Sigmoid colon (tissue), 4 donors: Measurements from ENCODE around the gene MARCHF6.

Experiments used
- EP300 ChIP-seq, 4 donors: sonication (generic); formaldehyde crosslinking; IDR thresholded peaks; one replicate each; pipeline ENCODE4 v1.6.1; 2017; ENCODE audit warnings: antibody characterized with exemption in 4 of 4
- POLR2A ChIP-seq, 2 donors: fragments of 450-650 bp; IDR thresholded peaks; one replicate each; pipeline ENCODE4 v1.6.1; 2016; ENCODE audit warnings: antibody characterized with exemption in 2 of 2, mild to moderate bottlenecking in 2 of 2, moderate library complexity in 2 of 2
- POLR2AphosphoS5 ChIP-seq, 4 donors: sonication (generic); formaldehyde crosslinking; IDR thresholded peaks; one replicate each; pipeline ENCODE4 v1.6.1; 2017; ENCODE audit warnings: antibody characterized with exemption in 4 of 4
- TF ChIP-seq, protein P1 (sequence below), 4 experiments: fragments of 450-650 bp in 3 of 4; fragments of 200-600 bp in 1 of 4; IDR thresholded peaks; one replicate each; pipeline ENCODE4 v1.5.1; 2016 to 2019; ENCODE audit warnings: antibody characterized with exemption in 4 of 4, mild to moderate bottlenecking in 3 of 4, moderate library complexity in 2 of 4

DNA sequence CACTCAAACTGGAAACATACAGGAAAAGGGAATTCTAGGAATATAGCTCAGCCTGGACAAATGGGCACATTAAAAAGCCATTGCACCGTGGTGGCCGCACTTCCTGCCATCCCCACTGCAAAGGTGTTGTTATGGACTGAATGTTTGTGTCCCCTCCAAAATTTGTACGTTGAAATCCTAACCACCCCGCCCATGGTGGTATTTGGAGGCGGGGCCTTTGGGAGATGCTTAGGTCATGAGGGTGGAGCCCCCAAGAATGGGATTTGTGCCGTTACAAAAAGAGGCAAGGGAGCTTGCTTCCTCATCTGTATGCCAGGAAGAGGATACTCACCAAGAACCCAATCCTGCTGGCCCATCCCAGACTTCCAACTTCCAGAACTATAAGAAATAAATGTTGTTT lies 44.7 kb upstream of the MARCHF6 start:
- TF ChIP-seq, protein P1, sequence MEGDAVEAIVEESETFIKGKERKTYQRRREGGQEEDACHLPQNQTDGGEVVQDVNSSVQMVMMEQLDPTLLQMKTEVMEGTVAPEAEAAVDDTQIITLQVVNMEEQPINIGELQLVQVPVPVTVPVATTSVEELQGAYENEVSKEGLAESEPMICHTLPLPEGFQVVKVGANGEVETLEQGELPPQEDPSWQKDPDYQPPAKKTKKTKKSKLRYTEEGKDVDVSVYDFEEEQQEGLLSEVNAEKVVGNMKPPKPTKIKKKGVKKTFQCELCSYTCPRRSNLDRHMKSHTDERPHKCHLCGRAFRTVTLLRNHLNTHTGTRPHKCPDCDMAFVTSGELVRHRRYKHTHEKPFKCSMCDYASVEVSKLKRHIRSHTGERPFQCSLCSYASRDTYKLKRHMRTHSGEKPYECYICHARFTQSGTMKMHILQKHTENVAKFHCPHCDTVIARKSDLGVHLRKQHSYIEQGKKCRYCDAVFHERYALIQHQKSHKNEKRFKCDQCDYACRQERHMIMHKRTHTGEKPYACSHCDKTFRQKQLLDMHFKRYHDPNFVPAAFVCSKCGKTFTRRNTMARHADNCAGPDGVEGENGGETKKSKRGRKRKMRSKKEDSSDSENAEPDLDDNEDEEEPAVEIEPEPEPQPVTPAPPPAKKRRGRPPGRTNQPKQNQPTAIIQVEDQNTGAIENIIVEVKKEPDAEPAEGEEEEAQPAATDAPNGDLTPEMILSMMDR (IDR thresholded peaks at IDR 0.05) = no peak
- no peak for TF ChIP-seq POLR2A (IDR thresholded peaks at IDR 0.05)
- TF ChIP-seq EP300 (IDR thresholded peaks at IDR 0.05) = no peak
- no peak for TF ChIP-seq POLR2AphosphoS5 (IDR thresholded peaks at IDR 0.05)
